Measurements from ENCODE around the gene OTUD7B. TPM values are rescaled to one million over a fixed set of nuclear protein-coding genes. Genes with fewer than 3 reads are reported as not detected.

The OTUD7B gene
- total and polyA plus RNA-seq, 9 of the 15 experiments (the other 6 are each of a cell fraction or from before 2014, with no cell fraction given), result 0.96 to 18.8 (median 7.4) TPM

- TF ChIP-seq REST (IDR thresholded peaks at IDR 0.05; ENCODE audit: borderline replicate concordance), result no peak
- TF ChIP-seq REST (CRISPR knock-in tag; IDR thresholded peaks at IDR 0.05; ENCODE audit: low read depth), result no peak
Measured at GRCh38 chr1:149903836-149904491, 106.6 kb downstream of the OTUD7B start (continued).

Data from K562 (cell line).